ENCODE data around the gene HERC4. TPM values are rescaled to one million over a fixed set of nuclear protein-coding genes. Genes with fewer than 3 reads are reported as not detected.

The HERC4 gene
- total and polyA plus RNA-seq, 4 donors = 7.3 to 53.2 (median 16.0) TPM

GRCh38 chr10:68099736-68100135 lies 24.7 kb upstream of the HERC4 start (continued):
- TF ChIP-seq CTCF (IDR thresholded peaks at IDR 0.05; ENCODE audit: low read depth, low read length, missing input control) (no peak), SP1 (IDR thresholded peaks at IDR 0.05) (no peak), ZBTB33 (IDR thresholded peaks at IDR 0.05) (no peak), RXRA (IDR thresholded peaks at IDR 0.05) (no peak), YY1 (IDR thresholded peaks at IDR 0.05) (no peak), RAD21 (IDR thresholded peaks at IDR 0.05) (no peak)

GRCh38 chr10:68096913-68097516 lies 21.9 kb upstream of the HERC4 start:
- no peak overlapping the region for H3K27ac ChIP-seq (ENCODE audit: low read depth in 1 of 2, low read length in 2 of 2)
- no peaks in the 10 kb centered on the region for H3K27me3 ChIP-seq (ENCODE audit: control insufficient read depth in 4 of 4, insufficient read depth in 4 of 4, low read length in 3 of 4)
- TF ChIP-seq EGR1 (IDR thresholded peaks at IDR 0.05; ENCODE audit: low read depth in 2 of 2) (no peak), ZBTB33 (IDR thresholded peaks at IDR 0.05) (no peak), FOXA2 (IDR thresholded peaks at IDR 0.05) (no peak), NR2F2 (IDR thresholded peaks at IDR 0.05) (no peak), HNF4A (conservative IDR thresholded peaks at IDR 0.05) (peak in 1 of 2 donors; percentile 24), ATF3 (IDR thresholded peaks at IDR 0.05) (no peak), JUND (IDR thresholded peaks at IDR 0.05) (peak in 1 of 2 donors; percentile 70), CTCF (IDR thresholded peaks at IDR 0.05; ENCODE audit: low read depth, low read length, missing input control) (no peak), FOXA1 (IDR thresholded peaks at IDR 0.05) (no peak), SP1 (IDR thresholded peaks at IDR 0.05) (no peak), HNF4G (IDR thresholded peaks at IDR 0.05) (no peak)
- H3K9ac ChIP-seq (ENCODE audit: low read depth in 1 of 2, low read length in 2 of 2) = no peak overlapping the region
- H3K4me3 ChIP-seq (ENCODE audit: low read depth in 1 of 3, low read length in 3 of 3) = no peak overlapping the region
- no peaks in the 10 kb centered on the region for H3K36me3 ChIP-seq (ENCODE audit: control insufficient read depth in 4 of 4, insufficient read depth in 3 of 4, low read depth in 1 of 4, low read length in 3 of 4)
- H3K4me1 ChIP-seq (ENCODE audit: control insufficient read depth in 4 of 4, insufficient read depth in 4 of 4, low read length in 3 of 4) = no peaks in the 10 kb centered on the region
- DNase-seq (ENCODE audit: low spot score) = no peak
- 70% methylated on average over 4 of the region's 4 CpGs for whole genome bisulfite sequencing
- H3K9me3 ChIP-seq (ENCODE audit: control insufficient read depth in 4 of 4, low read length in 3 of 4) = no peaks in the 10 kb centered on the region
